Breast epithelium (tissue), 4 donors: ENCODE measurements around the gene SAMD14. TPM values are rescaled to one million over a fixed set of nuclear protein-coding genes. Genes with fewer than 3 reads are reported as not detected.

ENCODE experiments used
- DNase-seq, 2 donors: peaks; one replicate each; pipeline ENCODE4 v3.0.0-alpha.2; 2019; ENCODE audit warnings: low spot score in 2 of 2
- H3K27ac ChIP-seq, 2 donors: fragments of 200-600 bp; sonication (generic) in 1 of 2; one replicate each; pipeline ENCODE4 v1.5.1; 2016 to 2019; ENCODE audit warnings: mild to moderate bottlenecking in 1 of 2
- H3K27me3 ChIP-seq, 2 donors: fragments of 200-600 bp; sonication (generic) in 1 of 2; one replicate each; pipeline versions ENCODE4 v1.5.1 to v1.6.0; 2017 to 2019; ENCODE audit warnings: control low read depth in 1 of 2, mild to moderate bottlenecking in 1 of 2
- H3K36me3 ChIP-seq: fragments of 200-600 bp; one replicate; pipeline ENCODE4 v1.5.1; 2019
- H3K4me1 ChIP-seq, 2 donors: fragments of 200-600 bp; sonication (generic); one replicate each; pipeline ENCODE4 v1.5.1; 2016 to 2019; ENCODE audit warnings: control low read depth in 1 of 2
- H3K4me3 ChIP-seq, 3 donors: fragments of 200-600 bp; sonication (generic); 1 replicate in 2 of 3; 2 replicates in 1 of 3; pipeline ENCODE4 v1.5.1; 2016 to 2019; ENCODE audit warnings: mild to moderate bottlenecking in 3 of 3, moderate library complexity in 2 of 3
- H3K9me3 ChIP-seq, 2 donors: fragments of 200-600 bp; sonication (generic) in 1 of 2; one replicate each; pipeline ENCODE4 v1.5.1; 2016 to 2019; ENCODE audit warnings: control low read depth in 1 of 2
- POLR2A ChIP-seq: fragments of 450-650 bp; IDR thresholded peaks from one replicate; pipeline ENCODE4 v1.6.1; 2016; ENCODE audit warnings: antibody characterized with exemption, mild to moderate bottlenecking, moderate library complexity
- POLR2AphosphoS5 ChIP-seq, 3 donors: sonication (generic); formaldehyde crosslinking; IDR thresholded peaks; one replicate each; pipeline ENCODE4 v1.6.1; 2017; ENCODE audit warnings: antibody characterized with exemption in 3 of 3
- intact Hi-C: fragments of 100-400 bp; cut with DNase I; formaldehyde crosslinking; loops from one replicate; pipeline ENCODE4 v1.15.1; 2023; ENCODE audit warnings: low total_unique reads
- total RNA-seq, 3 donors: library from RNA; depleted of rRNA; stranded (reverse); fragments of >200 nt; gene quantifications; one replicate each; pipeline ENCODE4 v1.1.0, GENCODE V29; 2016
- TF ChIP-seq, protein P1 (sequence below), 3 donors: fragments of 450-650 bp; IDR thresholded peaks; one replicate each; pipeline ENCODE4 v1.5.1; 2016 to 2017; ENCODE audit warnings: antibody characterized with exemption in 3 of 3, mild to moderate bottlenecking in 3 of 3, moderate library complexity in 3 of 3

SAMD14 gene
- total RNA-seq, 3 donors from 2014 or later: 0.16 to 0.98 TPM; not detected in 1

DNA sequence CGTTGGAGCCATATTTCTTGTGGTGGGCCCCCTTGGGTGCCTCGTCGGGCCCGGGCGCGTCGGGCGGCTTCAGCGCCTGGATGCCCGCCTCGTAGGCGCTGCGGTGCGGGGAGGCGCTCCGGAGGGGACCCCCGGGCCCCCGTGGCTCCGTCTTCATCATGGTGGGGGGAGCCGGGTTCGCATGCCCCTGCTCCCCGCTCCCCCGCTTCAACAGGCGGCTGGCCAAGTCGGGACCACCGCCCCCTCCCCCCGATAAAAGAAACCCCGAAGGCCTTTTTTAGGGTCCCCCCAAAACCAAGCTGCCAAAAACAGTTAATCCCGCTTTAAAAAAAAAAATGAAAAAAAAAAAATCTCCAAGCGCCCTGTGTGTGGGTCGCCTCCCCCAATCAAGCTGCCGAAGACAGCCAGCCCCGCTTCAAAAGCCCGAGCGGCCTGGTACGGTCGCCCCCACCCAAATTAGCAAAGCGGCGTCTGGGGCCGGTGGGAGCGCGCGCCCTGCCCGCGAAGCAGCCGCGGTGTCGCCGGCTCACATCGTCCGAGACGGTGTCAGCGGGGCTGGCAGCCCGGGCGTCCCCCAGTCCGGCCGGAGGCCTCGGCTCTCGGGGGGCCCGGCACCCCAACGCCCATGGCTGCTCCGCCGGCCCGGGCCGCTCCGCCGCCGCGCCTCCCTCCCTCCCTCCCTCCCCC, 20.5 kb upstream of the SAMD14 start, which contains the start of gene PPP1R9B:
PPP1R9B (minus strand) TSS at position 324 of the 687 bp plus-strand sequence; CDS start at position 160, 164 bp downstream.
- H3K4me3 ChIP-seq: peak within 1 kb of the TSS; percentile 81 to 90 (median 85)
- TF ChIP-seq, protein P1, sequence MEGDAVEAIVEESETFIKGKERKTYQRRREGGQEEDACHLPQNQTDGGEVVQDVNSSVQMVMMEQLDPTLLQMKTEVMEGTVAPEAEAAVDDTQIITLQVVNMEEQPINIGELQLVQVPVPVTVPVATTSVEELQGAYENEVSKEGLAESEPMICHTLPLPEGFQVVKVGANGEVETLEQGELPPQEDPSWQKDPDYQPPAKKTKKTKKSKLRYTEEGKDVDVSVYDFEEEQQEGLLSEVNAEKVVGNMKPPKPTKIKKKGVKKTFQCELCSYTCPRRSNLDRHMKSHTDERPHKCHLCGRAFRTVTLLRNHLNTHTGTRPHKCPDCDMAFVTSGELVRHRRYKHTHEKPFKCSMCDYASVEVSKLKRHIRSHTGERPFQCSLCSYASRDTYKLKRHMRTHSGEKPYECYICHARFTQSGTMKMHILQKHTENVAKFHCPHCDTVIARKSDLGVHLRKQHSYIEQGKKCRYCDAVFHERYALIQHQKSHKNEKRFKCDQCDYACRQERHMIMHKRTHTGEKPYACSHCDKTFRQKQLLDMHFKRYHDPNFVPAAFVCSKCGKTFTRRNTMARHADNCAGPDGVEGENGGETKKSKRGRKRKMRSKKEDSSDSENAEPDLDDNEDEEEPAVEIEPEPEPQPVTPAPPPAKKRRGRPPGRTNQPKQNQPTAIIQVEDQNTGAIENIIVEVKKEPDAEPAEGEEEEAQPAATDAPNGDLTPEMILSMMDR (IDR thresholded peaks at IDR 0.05): no peak
- no peak for TF ChIP-seq POLR2AphosphoS5 (IDR thresholded peaks at IDR 0.05)
- H3K4me1 ChIP-seq: peaks cover 17 to 44% of the 10 kb centered on the region in 2 donors
- intact Hi-C loops: no loop called here
- no peaks in the 10 kb centered on the region for H3K9me3 ChIP-seq
- H3K27ac ChIP-seq: peak within 1 kb of the TSS; percentile 88 to 94
- no peak for DNase-seq
- no peaks in the 10 kb centered on the region for H3K36me3 ChIP-seq
- H3K27me3 ChIP-seq: no peaks in the 10 kb centered on the region

DNA sequence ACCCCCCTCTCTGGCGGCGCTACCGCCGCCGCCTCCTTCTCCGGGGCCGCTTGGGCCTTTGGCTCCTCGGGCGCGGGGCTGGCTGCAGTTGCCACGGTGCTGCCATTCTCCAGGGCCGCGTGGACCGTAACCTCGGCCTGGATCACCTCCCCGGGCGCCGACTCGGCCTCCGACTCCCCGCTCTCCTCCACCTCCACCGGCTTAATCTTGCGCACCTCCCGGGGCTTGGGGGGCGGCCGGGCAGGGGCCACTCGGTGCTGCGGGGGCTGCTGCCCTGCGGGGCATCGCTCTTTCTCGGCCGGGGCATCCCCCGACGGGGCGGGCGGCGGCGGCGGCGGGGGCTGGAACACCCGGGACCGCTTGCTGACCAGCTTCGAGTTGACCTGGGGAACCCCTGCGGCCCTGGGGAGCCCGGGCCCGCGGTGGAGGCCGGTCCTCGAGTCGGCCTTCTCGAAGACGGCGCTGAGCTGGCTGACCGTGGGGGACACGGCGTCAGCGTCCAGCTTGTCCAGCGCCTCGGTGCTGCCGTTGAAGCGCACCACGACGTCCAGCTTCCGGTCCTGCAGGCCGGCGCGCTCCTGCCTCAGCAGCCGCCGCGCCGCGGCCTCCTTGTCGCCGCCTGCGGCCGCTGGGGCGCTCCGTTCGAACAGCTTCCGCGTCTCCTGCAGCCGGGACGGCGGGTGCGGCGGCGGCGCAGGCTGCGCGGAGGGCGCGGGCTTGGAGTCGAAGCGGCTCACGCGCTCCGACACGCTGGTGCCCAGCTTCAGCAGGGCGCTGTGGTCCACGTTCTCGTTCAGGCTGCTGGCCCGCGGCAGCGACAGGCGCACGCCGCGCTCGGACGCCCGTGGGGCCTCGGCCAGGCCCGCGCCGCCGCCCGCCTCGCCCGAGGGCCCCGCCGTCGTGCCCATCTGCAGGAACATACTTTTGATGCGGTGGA, 19.7 kb upstream of the SAMD14 start:
- no peak for DNase-seq
- peaks cover 17 to 44% of the 10 kb centered on the region in 2 donors for H3K4me1 ChIP-seq
- no peaks in the 10 kb centered on the region for H3K36me3 ChIP-seq
- peak overlapping the region; percentile 81 to 90 (median 85) for H3K4me3 ChIP-seq
- H3K9me3 ChIP-seq: no peaks in the 10 kb centered on the region
- peak overlapping the region; percentile 88 to 94 for H3K27ac ChIP-seq
- no peaks in the 10 kb centered on the region for H3K27me3 ChIP-seq
- intact Hi-C loops: no loop called here
- TF ChIP-seq POLR2AphosphoS5 (IDR thresholded peaks at IDR 0.05) (no peak), POLR2A (no peak)
- TF ChIP-seq, protein P1 (IDR thresholded peaks at IDR 0.05): no peak

DNA sequence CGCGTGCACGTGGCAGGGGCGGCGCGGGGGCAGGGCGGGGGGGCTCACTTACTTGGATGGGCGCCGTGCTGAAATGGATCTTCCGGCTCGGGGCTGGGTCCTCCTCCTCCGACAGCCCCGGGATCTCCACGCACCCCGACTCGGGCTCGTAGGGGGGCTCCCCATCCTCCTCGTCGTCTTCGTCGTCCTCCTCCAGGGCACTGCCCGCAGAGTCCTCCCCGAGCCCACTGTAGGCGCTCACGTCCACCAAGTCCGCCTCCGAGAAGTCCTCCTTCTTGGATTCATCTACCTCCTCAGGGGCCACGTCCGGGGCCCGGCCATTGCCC, 19.1 kb upstream of the SAMD14 start:
- no peak for DNase-seq
- intact Hi-C loops: no loop called here
- Histone ChIP-seq H3K4me3 (peak overlapping the region; percentile 81 to 90 (median 85)), H3K9me3 (no peaks in the 10 kb centered on the region), H3K4me1 (peaks cover 17 to 38% of the 10 kb centered on the region in 2 donors), H3K27me3 (no peaks in the 10 kb centered on the region), H3K27ac (peak overlapping the region; percentile 88 to 94), H3K36me3 (no peaks in the 10 kb centered on the region)
- TF ChIP-seq, protein P1 (IDR thresholded peaks at IDR 0.05): no peak
- TF ChIP-seq POLR2AphosphoS5 (IDR thresholded peaks at IDR 0.05) (no peak), POLR2A (no peak)

DNA sequence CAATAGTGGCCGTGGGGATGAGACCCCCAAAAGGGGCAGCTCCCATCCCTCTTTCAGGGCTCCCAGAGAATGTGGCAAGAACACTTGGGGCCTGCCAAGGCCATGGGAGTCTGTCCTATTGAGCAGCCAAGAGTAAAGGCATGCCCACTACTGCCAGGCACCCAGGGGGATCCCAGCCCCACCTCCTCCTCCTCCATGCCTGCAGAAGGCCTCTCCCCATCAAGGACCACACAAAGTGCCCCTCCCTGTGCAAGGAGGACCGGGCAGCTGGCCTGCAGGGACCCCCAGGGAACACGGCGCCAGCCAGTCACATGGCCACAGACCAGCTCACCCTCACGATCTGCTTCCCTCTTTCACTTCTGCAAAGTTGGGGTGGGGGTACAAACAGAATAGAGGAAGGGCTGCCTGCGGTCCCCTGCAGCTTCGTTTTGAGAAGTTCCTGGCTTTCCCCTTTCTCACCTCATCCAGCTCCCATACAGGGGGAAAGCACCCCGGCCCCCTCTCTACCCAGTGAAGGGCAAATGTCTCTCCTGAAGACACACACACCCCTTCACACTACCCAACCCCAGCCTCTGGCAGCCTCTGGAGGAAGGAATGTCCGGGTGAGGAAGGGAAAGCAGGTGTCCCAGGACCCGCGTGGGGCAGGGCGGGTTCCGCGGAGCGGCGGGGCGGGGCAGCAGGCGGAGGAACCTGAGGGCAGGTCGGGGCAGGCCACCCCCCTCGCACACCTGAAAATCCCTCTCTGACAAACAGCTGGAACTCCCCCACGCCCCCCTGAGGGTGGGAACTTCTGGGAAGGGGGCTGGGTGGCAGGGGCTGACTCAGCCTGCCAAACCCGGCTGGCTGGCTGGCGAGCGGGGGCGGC, 18.5 kb upstream of the SAMD14 start:
- intact Hi-C loops: no loop called here
- H3K4me1 ChIP-seq: peaks cover 17 to 32% of the 10 kb centered on the region in 2 donors
- peak overlapping the region; percentile 81 to 90 (median 85) for H3K4me3 ChIP-seq
- no peaks in the 10 kb centered on the region for H3K9me3 ChIP-seq
- TF ChIP-seq, protein P1 (IDR thresholded peaks at IDR 0.05): peak in 1 of 3 donors; percentile 26
- TF ChIP-seq POLR2AphosphoS5 (IDR thresholded peaks at IDR 0.05) (peak in 1 of 3 donors; percentile 8), POLR2A (no peak)
- H3K27me3 ChIP-seq: no peaks in the 10 kb centered on the region
- no peaks in the 10 kb centered on the region for H3K36me3 ChIP-seq
- peak overlapping the region; percentile 88 to 94 for H3K27ac ChIP-seq
- peak; percentile 71 to 78 for DNase-seq
